Measurements from ENCODE around the gene SLIT3. TPM values are rescaled to one million over a fixed set of nuclear protein-coding genes. Genes with fewer than 3 reads are reported as not detected.

The SLIT3 gene
- total and polyA plus RNA-seq, 4 donors = 18.1 to 22.5 (median 19.5) TPM

GRCh38 chr5:169133531-169133930 lies 167.4 kb downstream of the SLIT3 start:
- Histone ChIP-seq H3K36me3 (ENCODE audit: control insufficient read depth, insufficient read depth, low read length) (no peaks in the 10 kb centered on the region), H3K9me3 (ENCODE audit: control insufficient read depth, insufficient read depth, low read length) (no peaks in the 10 kb centered on the region), H3K4me3 (ENCODE audit: low read depth, low read length) (no peak overlapping the region), H3K27ac (ENCODE audit: low read depth, low read length) (no peak overlapping the region), H3K4me1 (ENCODE audit: control insufficient read depth, insufficient read depth, low read length) (no peaks in the 10 kb centered on the region), H3K27me3 (ENCODE audit: control insufficient read depth, insufficient read depth, low read length) (no peaks in the 10 kb centered on the region)
- peak in 2 of 6 donors; percentile 60 to 76 for DNase-seq (ENCODE audit: low read depth in 4 of 6, low spot score in 6 of 6)
- WGBS (ENCODE audit: insufficient coverage) = 38% methylated on average over 1 of the region's 3 CpGs

DNA sequence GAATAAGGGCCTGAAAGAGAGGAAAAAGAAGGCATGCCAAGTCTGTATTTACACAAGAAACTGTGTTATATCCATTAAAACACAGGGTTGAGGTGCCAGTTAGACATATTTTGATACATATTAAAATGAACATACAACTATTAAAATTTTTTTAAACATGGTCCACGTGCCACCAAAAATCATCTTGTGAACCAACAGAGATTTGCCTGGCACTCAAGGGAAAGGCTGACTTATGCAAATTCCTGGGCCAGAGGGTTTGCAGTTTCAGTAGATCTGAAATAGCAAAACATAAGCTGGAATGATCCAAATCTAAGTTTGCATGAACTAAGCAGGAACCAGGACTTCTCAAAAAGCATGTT lies 168.7 kb downstream of the SLIT3 start:
- Histone ChIP-seq H3K27ac (ENCODE audit: low read depth, low read length) (no peak overlapping the region), H3K27me3 (ENCODE audit: control insufficient read depth, insufficient read depth, low read length) (no peaks in the 10 kb centered on the region), H3K4me3 (ENCODE audit: low read depth, low read length) (no peak overlapping the region), H3K4me1 (ENCODE audit: control insufficient read depth, insufficient read depth, low read length) (no peaks in the 10 kb centered on the region), H3K9me3 (ENCODE audit: control insufficient read depth, insufficient read depth, low read length) (no peaks in the 10 kb centered on the region), H3K36me3 (ENCODE audit: control insufficient read depth, insufficient read depth, low read length) (no peaks in the 10 kb centered on the region)
- peak in 1 of 6 donors; percentile 65 for DNase-seq (ENCODE audit: low read depth in 4 of 6, low spot score in 6 of 6)
- no CpG with 5 or more reads among the region's 1 CpG for WGBS (ENCODE audit: insufficient coverage)

DNA sequence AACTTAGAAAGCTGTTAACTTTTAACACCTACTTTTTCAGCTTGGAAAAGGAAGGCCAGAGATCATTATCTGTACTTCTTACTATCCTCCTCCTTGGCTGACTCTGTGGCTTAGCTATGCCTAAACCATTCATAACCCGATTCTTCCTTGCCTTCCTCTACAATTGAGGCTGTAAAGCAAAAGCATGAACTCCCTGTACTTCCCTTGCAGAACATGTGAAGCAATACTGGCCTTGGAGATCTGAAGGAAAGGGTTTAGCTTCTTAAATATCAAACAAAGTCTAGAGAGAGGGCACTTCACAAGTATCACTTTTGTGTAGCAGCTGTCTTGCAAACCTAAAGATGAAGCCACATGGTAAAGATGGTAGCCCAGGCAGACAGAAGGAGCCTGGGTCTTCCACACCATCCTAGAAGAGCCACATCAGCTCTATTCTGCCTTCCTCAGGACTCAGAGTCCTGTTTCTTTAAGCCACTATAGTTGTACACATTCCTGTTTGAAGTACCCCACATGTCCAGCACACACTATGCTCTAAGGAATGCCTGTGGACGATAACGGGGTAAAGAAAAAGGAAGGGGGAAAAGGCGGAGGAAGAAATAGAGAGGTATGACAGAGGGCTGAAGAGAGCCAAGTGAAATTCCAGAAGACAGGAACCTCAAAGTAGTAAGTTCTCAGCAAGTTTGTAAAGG lies 169.2 kb downstream of the SLIT3 start:
- H3K27me3 ChIP-seq (ENCODE audit: control insufficient read depth, insufficient read depth, low read length) = no peaks in the 10 kb centered on the region
- WGBS (ENCODE audit: insufficient coverage) = 83% methylated on average over 1 of the region's 4 CpGs

DNA sequence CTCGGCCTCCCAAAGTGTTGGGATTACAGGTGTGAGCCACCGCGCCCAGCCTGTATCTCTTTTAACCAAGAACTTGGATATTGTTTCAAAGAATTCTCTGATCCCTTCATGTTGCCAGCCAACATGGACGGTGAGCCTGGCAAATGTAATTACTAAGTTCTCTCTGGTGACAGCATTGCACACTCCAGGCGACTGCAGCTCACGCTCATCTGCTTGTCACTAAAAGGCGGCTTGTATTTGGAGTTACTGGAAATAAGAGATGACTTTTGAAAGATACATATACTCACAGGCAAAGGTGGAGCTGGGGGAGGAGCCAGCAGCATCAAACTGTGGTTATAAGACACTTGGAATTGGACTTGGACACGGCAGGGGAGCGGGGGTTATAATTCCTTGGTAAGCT lies 172.3 kb downstream of the SLIT3 start:
- Histone ChIP-seq H3K9me3 (ENCODE audit: control insufficient read depth, insufficient read depth, low read length) (no peaks in the 10 kb centered on the region), H3K4me3 (ENCODE audit: low read depth, low read length) (no peak overlapping the region), H3K4me1 (ENCODE audit: control insufficient read depth, insufficient read depth, low read length) (no peaks in the 10 kb centered on the region), H3K27me3 (ENCODE audit: control insufficient read depth, insufficient read depth, low read length) (no peaks in the 10 kb centered on the region), H3K36me3 (ENCODE audit: control insufficient read depth, insufficient read depth, low read length) (no peaks in the 10 kb centered on the region), H3K27ac (ENCODE audit: low read depth, low read length) (no peak overlapping the region)
- DNase-seq (ENCODE audit: low read depth in 4 of 6, low spot score in 6 of 6) = no peak
- 73% methylated on average over 3 of the region's 9 CpGs for WGBS (ENCODE audit: insufficient coverage)

More for the DNA sequence above, 169.2 kb downstream of the SLIT3 start:
- H3K4me1 ChIP-seq (ENCODE audit: control insufficient read depth, insufficient read depth, low read length) = no peaks in the 10 kb centered on the region
- DNase-seq (ENCODE audit: low read depth in 4 of 6, low spot score in 6 of 6) = no peak
- H3K36me3 ChIP-seq (ENCODE audit: control insufficient read depth, insufficient read depth, low read length) = no peaks in the 10 kb centered on the region
- no peak overlapping the region for H3K27ac ChIP-seq (ENCODE audit: low read depth, low read length)
- no peak overlapping the region for H3K4me3 ChIP-seq (ENCODE audit: low read depth, low read length)
- H3K9me3 ChIP-seq (ENCODE audit: control insufficient read depth, insufficient read depth, low read length) = no peaks in the 10 kb centered on the region

DNA sequence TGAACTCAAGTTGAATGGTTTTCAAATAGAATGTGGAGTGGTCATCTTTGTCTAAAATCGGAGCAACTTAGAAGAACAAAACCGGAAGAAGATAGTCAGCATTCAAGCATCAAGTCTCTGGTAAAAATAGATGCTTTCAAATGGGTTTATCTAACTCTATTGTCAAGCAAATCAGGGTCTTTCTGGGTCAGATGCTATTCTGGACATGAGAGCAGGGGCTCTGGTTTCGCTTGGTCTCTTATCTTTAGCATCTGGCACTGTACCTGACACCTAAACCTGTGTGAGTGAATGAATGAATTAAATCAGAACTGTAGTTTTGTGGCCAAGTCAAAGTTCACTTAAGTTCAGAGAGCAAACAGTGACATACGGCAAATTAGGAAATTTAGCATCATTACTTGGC lies 173.5 kb downstream of the SLIT3 start:
- Histone ChIP-seq H3K4me1 (ENCODE audit: control insufficient read depth, insufficient read depth, low read length) (no peaks in the 10 kb centered on the region), H3K4me3 (ENCODE audit: low read depth, low read length) (no peak overlapping the region), H3K27ac (ENCODE audit: low read depth, low read length) (no peak overlapping the region), H3K36me3 (ENCODE audit: control insufficient read depth, insufficient read depth, low read length) (no peaks in the 10 kb centered on the region), H3K9me3 (ENCODE audit: control insufficient read depth, insufficient read depth, low read length) (no peaks in the 10 kb centered on the region), H3K27me3 (ENCODE audit: control insufficient read depth, insufficient read depth, low read length) (no peaks in the 10 kb centered on the region)
- no peak for DNase-seq (ENCODE audit: low read depth in 4 of 6, low spot score in 6 of 6)
- 72% methylated on average over 4 of the region's 4 CpGs for WGBS (ENCODE audit: insufficient coverage)

DNA sequence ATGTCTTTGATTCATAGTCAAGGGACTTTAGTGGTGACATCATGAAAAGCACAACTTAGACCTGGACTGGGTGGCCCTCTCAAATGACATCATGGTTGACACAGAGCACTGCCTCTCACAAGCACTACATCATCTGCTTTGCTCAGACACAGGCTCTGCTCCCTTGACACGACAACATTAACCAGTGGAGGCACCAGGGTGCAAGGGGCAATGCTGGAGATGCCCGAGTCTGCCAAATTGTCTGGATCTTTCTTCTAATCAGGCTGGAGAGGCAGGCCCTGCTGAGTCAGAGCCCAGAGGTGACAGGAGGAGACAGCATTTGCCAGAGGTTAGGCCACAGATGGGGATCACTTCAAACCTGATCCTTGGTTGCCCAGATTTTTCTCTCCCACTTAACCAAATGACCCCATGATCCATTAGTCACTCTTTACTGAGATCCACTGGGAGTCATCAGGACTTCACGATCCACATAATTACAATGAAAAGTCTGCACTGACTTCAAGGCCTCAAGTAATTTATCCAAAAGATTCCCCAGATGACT lies 174.4 kb downstream of the SLIT3 start:
- Histone ChIP-seq H3K27me3 (ENCODE audit: control insufficient read depth, insufficient read depth, low read length) (no peaks in the 10 kb centered on the region), H3K36me3 (ENCODE audit: control insufficient read depth, insufficient read depth, low read length) (no peaks in the 10 kb centered on the region), H3K27ac (ENCODE audit: low read depth, low read length) (no peak overlapping the region), H3K4me1 (ENCODE audit: control insufficient read depth, insufficient read depth, low read length) (no peaks in the 10 kb centered on the region), H3K9me3 (ENCODE audit: control insufficient read depth, insufficient read depth, low read length) (no peaks in the 10 kb centered on the region), H3K4me3 (ENCODE audit: low read depth, low read length) (no peak overlapping the region)
- DNase-seq (ENCODE audit: low read depth in 4 of 6, low spot score in 6 of 6) = no peak
- 85% methylated on average over 3 of the region's 3 CpGs for WGBS (ENCODE audit: insufficient coverage)

GRCh38 chr5:169125571-169125970 lies 175.4 kb downstream of the SLIT3 start:
- 75% methylated on average over 2 of the region's 7 CpGs for WGBS (ENCODE audit: insufficient coverage)
- Histone ChIP-seq H3K4me1 (ENCODE audit: control insufficient read depth, insufficient read depth, low read length) (no peaks in the 10 kb centered on the region), H3K4me3 (ENCODE audit: low read depth, low read length) (no peak overlapping the region), H3K36me3 (ENCODE audit: control insufficient read depth, insufficient read depth, low read length) (no peaks in the 10 kb centered on the region), H3K27me3 (ENCODE audit: control insufficient read depth, insufficient read depth, low read length) (no peaks in the 10 kb centered on the region), H3K27ac (ENCODE audit: low read depth, low read length) (no peak overlapping the region), H3K9me3 (ENCODE audit: control insufficient read depth, insufficient read depth, low read length) (no peaks in the 10 kb centered on the region)
- DNase-seq (ENCODE audit: low read depth in 4 of 6, low spot score in 6 of 6) = no peak

- DNase-seq (ENCODE audit: low read depth in 4 of 6, low spot score in 6 of 6) = no peak
- Histone ChIP-seq H3K27me3 (ENCODE audit: control insufficient read depth, insufficient read depth, low read length) (no peaks in the 10 kb centered on the region), H3K9me3 (ENCODE audit: control insufficient read depth, insufficient read depth, low read length) (no peaks in the 10 kb centered on the region), H3K4me1 (ENCODE audit: control insufficient read depth, insufficient read depth, low read length) (no peaks in the 10 kb centered on the region), H3K27ac (ENCODE audit: low read depth, low read length) (no peak overlapping the region), H3K36me3 (ENCODE audit: control insufficient read depth, insufficient read depth, low read length) (no peaks in the 10 kb centered on the region), H3K4me3 (ENCODE audit: low read depth, low read length) (no peak overlapping the region)
- WGBS (ENCODE audit: insufficient coverage) = no CpG with 5 or more reads among the region's 1 CpG
These were observed 178.0 kb downstream of the SLIT3 start for GRCh38 chr5:169122951-169123350.

- H3K36me3 ChIP-seq (ENCODE audit: control insufficient read depth, insufficient read depth, low read length) = no peaks in the 10 kb centered on the region
- H3K4me1 ChIP-seq (ENCODE audit: control insufficient read depth, insufficient read depth, low read length) = no peaks in the 10 kb centered on the region
- H3K27me3 ChIP-seq (ENCODE audit: control insufficient read depth, insufficient read depth, low read length) = no peaks in the 10 kb centered on the region
- DNase-seq (ENCODE audit: low read depth in 4 of 6, low spot score in 6 of 6) = no peak
- H3K9me3 ChIP-seq (ENCODE audit: control insufficient read depth, insufficient read depth, low read length) = no peaks in the 10 kb centered on the region
- WGBS (ENCODE audit: insufficient coverage) = 89% methylated on average over 1 of the region's 5 CpGs
- H3K4me3 ChIP-seq (ENCODE audit: low read depth, low read length) = no peak overlapping the region
- no peak overlapping the region for H3K27ac ChIP-seq (ENCODE audit: low read depth, low read length)
These were observed 179.1 kb downstream of the SLIT3 start for GRCh38 chr5:169121630-169122420.
